OCI-M2 (cell line): ENCODE measurements around the gene ZNF296.
"Not testable (repeated sequence)": the region's sequence is repeated elsewhere in the genome, so short reads cannot be mapped to it uniquely, and the experiment has no call there.

Experiments
- DNase-seq: peaks from one replicate; lab custom pipeline; 2025; ENCODE audit not compliant: unreplicated experiment; lab: John Stamatoyannopoulos, UW

Gene ZNF296

GRCh38 chr19:45076029-45076850 lies at the start of gene ZNF296:
TSS of gene ZNF296 (minus strand) at chr19:45076478. CDS start at chr19:45076373, 105 bp downstream.
- no peak for DNase-seq

- DNase-seq = no peak
Observed at GRCh38 chr19:45125360-45125759, 49.1 kb upstream of the ZNF296 start.

- no peak for DNase-seq
Observed at GRCh38 chr19:45124021-45124420, 47.7 kb upstream of the ZNF296 start.

- DNase-seq = no peak
Observed at GRCh38 chr19:45123440-45123850, 47.2 kb upstream of the ZNF296 start.

- no peak for DNase-seq
Observed at GRCh38 chr19:45122832-45123231, 46.6 kb upstream of the ZNF296 start.

- DNase-seq = no peak
Observed at GRCh38 chr19:45121827-45122345, 45.6 kb upstream of the ZNF296 start.

GRCh38 chr19:45119582-45119981 lies 43.3 kb upstream of the ZNF296 start:
- no peak for DNase-seq

GRCh38 chr19:45118591-45119355 lies 42.5 kb upstream of the ZNF296 start:
- DNase-seq = not testable (repeated sequence)

- no peak for DNase-seq
Observed at GRCh38 chr19:45118106-45118505, 41.8 kb upstream of the ZNF296 start.

- no peak for DNase-seq
Observed at GRCh38 chr19:45117671-45118070, 41.4 kb upstream of the ZNF296 start.

- DNase-seq = no peak
Observed at GRCh38 chr19:45117167-45117594, 40.9 kb upstream of the ZNF296 start.

GRCh38 chr19:45115809-45116615 lies 39.7 kb upstream of the ZNF296 start:
- DNase-seq = no peak

- no peak for DNase-seq
Observed at GRCh38 chr19:45114116-45114515, 37.8 kb upstream of the ZNF296 start.

- no peak for DNase-seq
Observed at GRCh38 chr19:45113628-45114027, 37.4 kb upstream of the ZNF296 start.

- DNase-seq = no peak
Observed at GRCh38 chr19:45112111-45112827, 36.0 kb upstream of the ZNF296 start.

- no peak for DNase-seq
Observed at GRCh38 chr19:45110851-45111266, 34.6 kb upstream of the ZNF296 start.

GRCh38 chr19:45107621-45108150 lies 31.4 kb upstream of the ZNF296 start:
- DNase-seq = no peak

- DNase-seq = not testable (repeated sequence)
Observed at GRCh38 chr19:45106363-45106762, 30.1 kb upstream of the ZNF296 start.

GRCh38 chr19:45104658-45105349 lies 28.5 kb upstream of the ZNF296 start:
- DNase-seq = no peak
